GM12865 (cell line): ENCODE measurements around the gene RPL22.

Source experiments
- DNase-seq: peaks from one replicate; pipeline ENCODE4 v3.0.0; 2010; ENCODE audit warnings: low read depth
- H3K4me3 ChIP-seq: 2 replicates; pipeline ENCODE4 v1.5.1; 2011; ENCODE audit warnings: mild to moderate bottlenecking, low read depth, low read length, control low read depth
- CTCF ChIP-seq: IDR thresholded peaks from 2 replicates; pipeline ENCODE4 v1.5.1; 2011; ENCODE audit warnings: low read length, control low read depth, low read depth, inconsistent platforms; ENCODE audit not compliant: insufficient read depth; ENCODE audit errors: missing control alignments

Gene RPL22

GRCh38 chr1:6162773-6163172, 36.6 kb downstream of the RPL22 start:
- H3K4me3 ChIP-seq = no peak overlapping the region
- TF ChIP-seq CTCF = no peak
- DNase-seq = no peak

GRCh38 chr1:6162341-6162740, 37.1 kb downstream of the RPL22 start:
- H3K4me3 ChIP-seq = no peak overlapping the region
- DNase-seq = no peak
- TF ChIP-seq CTCF = no peak

GRCh38 chr1:6158181-6158580, 41.2 kb downstream of the RPL22 start:
- no peak overlapping the region for H3K4me3 ChIP-seq
- TF ChIP-seq CTCF = no peak
- no peak for DNase-seq

- DNase-seq = no peak
- no peak for TF ChIP-seq CTCF
- no peak overlapping the region for H3K4me3 ChIP-seq
Measured at GRCh38 chr1:6157528-6158174, 41.7 kb downstream of the RPL22 start.

- TF ChIP-seq CTCF = no peak
- H3K4me3 ChIP-seq = no peak overlapping the region
- no peak for DNase-seq
Measured at GRCh38 chr1:6157132-6157527, 42.3 kb downstream of the RPL22 start.

- no peak for TF ChIP-seq CTCF
- DNase-seq = no peak
- H3K4me3 ChIP-seq = no peak overlapping the region
Measured at GRCh38 chr1:6154525-6155319, 44.7 kb downstream of the RPL22 start.
